Measurements from ENCODE around the gene RMND5A. TPM values are rescaled to one million over a fixed set of nuclear protein-coding genes. Genes with fewer than 3 reads are reported as not detected.

Gene RMND5A
- total RNA-seq, 1 donor from 2014 or later = 24.3 TPM

DNA sequence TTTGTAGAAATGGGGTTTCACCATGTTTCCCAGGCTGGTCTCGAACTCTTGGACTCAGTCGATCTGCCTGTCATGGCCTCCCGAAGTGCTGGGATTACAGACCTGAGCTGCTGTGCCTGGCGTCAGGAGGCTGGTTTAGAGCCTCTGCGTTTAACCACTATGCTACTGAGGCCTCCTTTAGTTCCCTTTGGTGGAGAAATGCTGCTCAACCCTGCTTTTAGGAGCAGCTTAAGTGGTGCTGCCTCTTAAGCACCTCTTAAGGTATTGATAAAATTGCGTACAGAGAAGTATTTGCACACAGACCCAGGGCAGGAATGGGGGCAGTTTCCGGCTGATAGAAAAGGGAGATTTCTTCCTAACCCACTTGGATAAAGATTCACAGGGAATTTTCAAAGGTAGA is 62.7 kb downstream of the RMND5A start:
- no peak for DNase-seq (ENCODE audit: extremely low spot score, unreplicated experiment)
- TF ChIP-seq, protein P1, sequence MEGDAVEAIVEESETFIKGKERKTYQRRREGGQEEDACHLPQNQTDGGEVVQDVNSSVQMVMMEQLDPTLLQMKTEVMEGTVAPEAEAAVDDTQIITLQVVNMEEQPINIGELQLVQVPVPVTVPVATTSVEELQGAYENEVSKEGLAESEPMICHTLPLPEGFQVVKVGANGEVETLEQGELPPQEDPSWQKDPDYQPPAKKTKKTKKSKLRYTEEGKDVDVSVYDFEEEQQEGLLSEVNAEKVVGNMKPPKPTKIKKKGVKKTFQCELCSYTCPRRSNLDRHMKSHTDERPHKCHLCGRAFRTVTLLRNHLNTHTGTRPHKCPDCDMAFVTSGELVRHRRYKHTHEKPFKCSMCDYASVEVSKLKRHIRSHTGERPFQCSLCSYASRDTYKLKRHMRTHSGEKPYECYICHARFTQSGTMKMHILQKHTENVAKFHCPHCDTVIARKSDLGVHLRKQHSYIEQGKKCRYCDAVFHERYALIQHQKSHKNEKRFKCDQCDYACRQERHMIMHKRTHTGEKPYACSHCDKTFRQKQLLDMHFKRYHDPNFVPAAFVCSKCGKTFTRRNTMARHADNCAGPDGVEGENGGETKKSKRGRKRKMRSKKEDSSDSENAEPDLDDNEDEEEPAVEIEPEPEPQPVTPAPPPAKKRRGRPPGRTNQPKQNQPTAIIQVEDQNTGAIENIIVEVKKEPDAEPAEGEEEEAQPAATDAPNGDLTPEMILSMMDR (IDR thresholded peaks at IDR 0.05) = no peak
- H3K9me3 Mint-ChIP-seq (ENCODE audit: unreplicated experiment) = no peaks in the 10 kb centered on the region
- H3K27me3 Mint-ChIP-seq (ENCODE audit: unreplicated experiment) = peaks cover 37% of the 10 kb centered on the region
- H3K4me3 Mint-ChIP-seq (ENCODE audit: unreplicated experiment) = no peak overlapping the region
- H3K27ac Mint-ChIP-seq (ENCODE audit: unreplicated experiment) = no peak overlapping the region
- no peaks in the 10 kb centered on the region for H3K4me1 Mint-ChIP-seq (ENCODE audit: unreplicated experiment)
- no peaks in the 10 kb centered on the region for H3K36me3 Mint-ChIP-seq (ENCODE audit: unreplicated experiment)

DNA sequence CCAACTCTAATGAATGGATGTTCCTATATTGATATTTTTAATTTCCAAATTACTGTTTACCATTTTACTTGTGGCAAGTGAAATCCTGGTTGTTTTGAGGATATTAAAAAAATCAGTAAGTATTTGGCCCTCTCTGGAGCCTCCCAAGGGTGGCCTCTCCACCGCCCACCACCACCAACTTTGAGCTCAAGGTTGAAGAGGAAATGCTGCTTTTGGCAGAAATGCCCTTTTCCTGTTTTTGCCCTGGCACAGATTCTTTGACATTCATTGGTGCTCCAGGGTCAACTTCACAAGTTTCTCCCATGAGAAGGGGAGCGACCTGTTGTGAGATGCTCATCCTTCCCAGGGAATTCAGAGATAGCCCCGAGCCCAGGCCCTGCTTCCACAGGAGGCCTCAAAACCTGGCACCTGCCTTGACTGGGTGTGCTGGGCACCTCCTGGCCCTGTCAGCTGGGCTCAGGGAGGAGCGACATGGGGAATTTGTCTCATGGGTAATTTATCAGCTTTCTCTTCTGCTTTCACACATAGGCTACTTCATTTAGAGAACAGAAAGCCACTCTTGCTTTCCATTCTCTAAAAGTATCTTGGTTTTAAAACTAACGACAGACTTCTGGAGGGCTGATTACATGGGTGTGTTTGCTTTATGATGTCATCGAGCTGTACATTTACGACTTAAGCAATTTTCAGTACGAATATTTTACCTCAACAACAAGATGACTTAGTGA is 63.7 kb downstream of the RMND5A start:
- no peak overlapping the region for H3K4me3 Mint-ChIP-seq (ENCODE audit: unreplicated experiment)
- TF ChIP-seq, protein P1 (IDR thresholded peaks at IDR 0.05) = no peak
- no peak overlapping the region for H3K27ac Mint-ChIP-seq (ENCODE audit: unreplicated experiment)
- H3K36me3 Mint-ChIP-seq (ENCODE audit: unreplicated experiment) = no peaks in the 10 kb centered on the region
- peaks cover 48% of the 10 kb centered on the region for H3K27me3 Mint-ChIP-seq (ENCODE audit: unreplicated experiment)
- DNase-seq (ENCODE audit: extremely low spot score, unreplicated experiment) = no peak
- H3K4me1 Mint-ChIP-seq (ENCODE audit: unreplicated experiment) = no peaks in the 10 kb centered on the region
- no peaks in the 10 kb centered on the region for H3K9me3 Mint-ChIP-seq (ENCODE audit: unreplicated experiment)

DNA sequence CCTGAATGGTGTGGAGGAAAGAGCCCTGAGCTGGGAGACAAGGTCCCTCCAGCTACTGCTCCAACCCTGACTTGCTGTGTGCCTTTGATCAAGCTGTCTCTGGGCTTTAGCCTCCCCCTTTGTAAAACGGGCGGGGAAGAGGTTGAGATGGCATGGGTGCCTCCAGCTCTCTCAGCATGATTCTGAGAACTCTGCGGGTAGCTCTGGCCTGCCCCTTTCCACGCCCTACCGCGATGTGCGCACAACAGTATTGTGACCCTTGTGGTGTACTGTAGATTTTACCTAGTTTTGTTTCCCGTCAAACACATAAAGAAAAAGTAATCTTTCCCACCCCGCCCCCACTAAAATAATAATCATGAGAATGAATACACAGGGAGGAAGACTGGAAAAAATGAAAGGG is 65.4 kb downstream of the RMND5A start:
- Mint-ChIP-seq H3K4me1 (ENCODE audit: unreplicated experiment) (no peaks in the 10 kb centered on the region), H3K4me3 (ENCODE audit: unreplicated experiment) (no peak overlapping the region), H3K9me3 (ENCODE audit: unreplicated experiment) (no peaks in the 10 kb centered on the region), H3K36me3 (ENCODE audit: unreplicated experiment) (no peaks in the 10 kb centered on the region), H3K27ac (ENCODE audit: unreplicated experiment) (no peak overlapping the region), H3K27me3 (ENCODE audit: unreplicated experiment) (peaks cover 59% of the 10 kb centered on the region)
- TF ChIP-seq, protein P1 (IDR thresholded peaks at IDR 0.05) = no peak
- no peak for DNase-seq (ENCODE audit: extremely low spot score, unreplicated experiment)

DNA sequence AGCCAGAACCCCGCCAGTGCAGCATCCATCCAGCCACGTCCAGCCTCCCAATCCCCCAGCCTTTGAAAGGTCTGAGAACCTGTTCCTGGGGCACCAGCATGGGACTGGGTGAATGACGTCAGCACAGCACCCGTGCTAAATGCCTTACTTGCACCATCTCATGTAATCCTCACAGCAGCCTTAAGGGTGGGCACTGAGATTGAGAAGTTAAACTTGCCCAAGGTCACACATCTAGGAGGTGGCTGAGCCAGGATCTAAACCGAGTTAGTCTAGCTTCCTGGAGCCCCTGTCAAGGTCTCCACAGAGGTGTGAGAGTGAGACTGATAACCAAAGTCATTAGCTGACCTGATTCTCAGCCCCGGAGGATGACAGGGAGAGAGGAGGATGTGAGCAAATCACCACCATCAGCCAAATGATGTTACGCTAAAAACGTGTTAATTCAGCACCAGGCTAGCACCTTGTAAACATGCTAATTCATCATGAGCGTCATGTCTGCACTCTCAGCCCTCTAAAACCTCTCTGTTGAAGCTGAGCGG is 66.0 kb downstream of the RMND5A start:
- Mint-ChIP-seq H3K9me3 (ENCODE audit: unreplicated experiment) (no peaks in the 10 kb centered on the region), H3K27ac (ENCODE audit: unreplicated experiment) (no peak overlapping the region), H3K4me1 (ENCODE audit: unreplicated experiment) (peaks cover 3% of the 10 kb centered on the region), H3K36me3 (ENCODE audit: unreplicated experiment) (no peaks in the 10 kb centered on the region), H3K4me3 (ENCODE audit: unreplicated experiment) (no peak overlapping the region), H3K27me3 (ENCODE audit: unreplicated experiment) (peaks cover 60% of the 10 kb centered on the region)
- DNase-seq (ENCODE audit: extremely low spot score, unreplicated experiment) = no peak
- TF ChIP-seq, protein P1 (IDR thresholded peaks at IDR 0.05) = no peak

DNA sequence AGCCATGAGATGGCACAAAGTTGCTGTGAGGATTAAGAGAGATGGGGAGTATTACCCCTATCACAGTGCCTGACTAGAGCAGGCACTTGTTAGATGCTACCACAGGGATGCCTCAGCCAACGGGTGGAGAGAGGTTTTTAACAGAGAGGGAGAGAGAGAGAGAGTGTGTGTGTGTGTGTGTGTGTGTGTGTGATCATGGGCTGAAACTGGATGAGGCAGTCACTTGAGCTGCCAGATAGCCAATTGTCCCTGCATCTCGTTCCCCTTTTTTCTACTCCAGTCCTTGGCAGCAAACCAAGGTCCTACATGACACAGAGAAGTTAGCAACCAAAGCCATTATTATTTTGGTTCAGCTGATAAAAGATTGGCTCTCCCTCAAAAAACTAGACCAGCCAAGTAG is 67.6 kb downstream of the RMND5A start:
- Mint-ChIP-seq H3K36me3 (ENCODE audit: unreplicated experiment) (no peaks in the 10 kb centered on the region), H3K4me1 (ENCODE audit: unreplicated experiment) (peaks cover 6% of the 10 kb centered on the region), H3K4me3 (ENCODE audit: unreplicated experiment) (no peak overlapping the region), H3K9me3 (ENCODE audit: unreplicated experiment) (no peaks in the 10 kb centered on the region), H3K27me3 (ENCODE audit: unreplicated experiment) (peaks cover 69% of the 10 kb centered on the region), H3K27ac (ENCODE audit: unreplicated experiment) (no peak overlapping the region)
- DNase-seq (ENCODE audit: extremely low spot score, unreplicated experiment) = no peak
- TF ChIP-seq, protein P1 (IDR thresholded peaks at IDR 0.05) = no peak
